NCI-H82 (cell line): ENCODE measurements around the gene P2RY4.
"Not testable (repeated sequence)": the region's sequence is repeated elsewhere in the genome, so short reads cannot be mapped to it uniquely, and the experiment has no call there.

Experiments
- DNase-seq: peaks from one replicate; lab custom pipeline; 2025; lab: John Stamatoyannopoulos, UW

P2RY4 gene

GRCh38 chrX:70243601-70244000, 16.4 kb downstream of the P2RY4 start:
- DNase-seq: not testable (repeated sequence)

- DNase-seq: no peak
Observed at GRCh38 chrX:70241501-70241900, 18.5 kb downstream of the P2RY4 start.

- DNase-seq: no peak
Observed at GRCh38 chrX:70240751-70241150, 19.3 kb downstream of the P2RY4 start.

DNA sequence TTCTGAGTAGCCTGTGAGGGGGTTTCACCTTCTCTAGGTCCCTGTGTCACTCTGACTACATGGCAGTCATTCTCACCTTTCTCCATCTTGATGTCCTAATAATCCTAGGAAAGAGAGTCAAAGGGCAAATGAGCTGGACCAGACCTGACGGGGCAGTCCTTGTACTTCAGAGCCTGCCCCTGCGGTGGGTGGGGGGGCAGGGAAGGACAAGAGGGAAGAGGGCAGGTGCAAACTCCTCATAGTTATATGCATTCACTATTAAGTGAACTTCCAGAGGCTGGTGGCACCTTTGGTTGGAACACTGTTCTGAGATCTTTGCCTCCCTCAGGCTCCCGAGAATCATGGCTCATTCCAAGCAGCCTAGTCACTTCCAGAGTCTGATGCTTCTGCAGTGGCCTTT, 25.6 kb downstream of the P2RY4 start, which contains the start of gene AWAT1:
Gene AWAT1 (plus strand): TSS at position 301 of the 400 bp plus-strand sequence. CDS start 41 bp downstream, at position 342.
- DNase-seq: no peak

DNA sequence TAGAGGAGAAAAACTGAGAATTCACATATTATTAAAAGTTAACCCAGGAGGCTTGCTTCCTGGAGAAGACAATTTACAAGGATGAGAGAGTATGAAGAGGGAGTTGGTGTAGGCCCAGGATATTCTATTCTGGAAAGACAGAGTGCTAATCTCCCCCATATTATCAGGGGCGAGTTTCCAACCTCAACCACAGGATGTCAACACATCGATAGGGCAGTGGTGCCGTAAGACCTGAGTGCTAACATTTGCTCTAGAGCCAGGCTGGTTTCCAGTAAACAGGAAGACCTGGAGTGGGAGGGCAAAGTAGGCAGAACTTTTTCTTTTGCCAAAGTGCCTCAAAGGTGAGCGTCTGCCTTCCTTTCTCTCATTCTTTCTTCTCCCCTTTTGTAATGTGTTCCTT, 28.3 kb downstream of the P2RY4 start:
- DNase-seq: peak; percentile 69

DNA sequence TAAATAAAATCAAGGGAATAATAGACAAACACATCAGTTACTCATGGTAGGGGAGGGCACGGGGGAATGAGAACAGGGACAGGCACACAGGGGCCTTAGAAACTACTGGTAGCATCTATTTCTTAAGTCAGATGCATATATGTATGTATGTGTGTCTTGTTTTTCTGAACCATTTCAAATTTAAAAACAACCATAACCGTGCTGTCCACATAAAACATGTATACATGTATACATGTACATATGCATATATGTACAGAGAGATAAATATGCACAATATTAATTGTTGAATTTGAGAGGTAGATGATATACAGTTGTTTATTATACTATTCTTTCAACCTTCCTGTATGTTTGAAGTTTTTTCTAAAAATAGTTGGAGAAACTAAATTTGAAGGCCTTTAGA, 33.3 kb downstream of the P2RY4 start:
- no peak for DNase-seq

DNA sequence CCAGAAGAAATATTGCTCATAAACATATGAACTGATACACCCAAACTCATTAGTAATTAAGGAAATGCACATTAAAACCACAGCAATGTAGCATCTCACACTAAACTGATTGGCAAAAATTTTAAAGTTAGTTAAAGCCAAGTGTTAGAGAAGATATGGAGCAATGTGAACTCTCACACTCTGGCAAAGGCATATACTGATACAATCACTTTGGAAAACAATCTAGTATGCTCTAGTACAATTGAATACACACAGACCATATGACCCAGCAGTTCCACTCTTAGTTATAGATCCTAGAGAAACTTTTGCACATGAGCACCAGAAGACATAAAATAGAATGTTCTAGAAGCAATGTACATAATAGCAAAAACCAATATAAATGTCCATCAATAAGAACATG, 34.0 kb downstream of the P2RY4 start:
- no peak for DNase-seq

DNA sequence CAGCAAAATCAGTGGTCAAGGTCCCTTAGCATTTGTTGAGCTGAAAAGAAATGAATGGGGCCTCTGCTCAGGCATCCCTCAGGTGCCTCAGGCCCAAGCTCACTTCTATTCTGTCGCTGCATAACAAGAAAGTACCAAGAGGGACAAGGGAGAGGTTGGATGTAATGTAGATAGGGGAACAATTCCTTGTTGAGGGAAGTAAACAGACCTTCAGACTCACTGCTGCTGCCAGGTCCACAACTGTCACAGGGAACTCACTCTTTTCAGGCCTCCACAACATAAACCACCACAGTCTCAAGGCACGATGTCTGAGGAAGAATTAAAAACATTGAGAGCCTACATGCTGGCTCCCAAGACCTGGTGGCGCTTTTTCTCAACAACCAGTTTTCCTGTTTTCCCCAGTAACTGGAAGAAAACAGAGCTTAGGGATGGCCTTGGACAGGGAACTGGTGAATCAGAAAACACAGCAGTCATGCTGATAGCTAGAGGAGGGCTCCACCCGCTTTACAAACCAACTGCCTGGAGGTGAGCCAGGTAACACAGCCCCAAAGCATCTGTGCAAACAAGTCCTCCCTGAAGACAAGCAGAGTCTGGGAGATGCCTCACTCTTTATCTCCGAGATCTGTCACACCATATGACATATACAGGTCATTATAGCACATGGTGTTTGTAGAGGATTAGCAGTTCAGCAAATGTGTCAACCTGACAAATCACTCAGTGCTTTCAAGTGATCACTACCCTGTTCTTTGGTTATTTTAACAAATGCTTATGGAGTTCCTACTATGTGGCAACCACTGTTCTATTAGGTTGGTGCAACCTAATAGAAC, 39.9 kb downstream of the P2RY4 start:
- peak; percentile 71 for DNase-seq

GRCh38 chrX:70209570-70209969, 50.4 kb downstream of the P2RY4 start:
- peak; percentile 35 for DNase-seq

GRCh38 chrX:70208479-70208878, 51.5 kb downstream of the P2RY4 start:
- DNase-seq: no peak
